Fibroblast of pulmonary artery (primary cell): ENCODE data around the gene GPR107.

ENCODE experiments used
- DNase-seq: peaks from one replicate; pipeline ENCODE4 v3.0.0-alpha.2; 2010; ENCODE audit warnings: low read depth
- H3K4me3 ChIP-seq: replicated peaks from 2 replicates; pipeline ENCODE4 v1.5.1; 2011; ENCODE audit warnings: low read depth, mild to moderate bottlenecking, control low read depth, low read length, moderate library complexity
- CTCF ChIP-seq: IDR thresholded peaks from 2 replicates; pipeline ENCODE4 v1.5.1; 2011; ENCODE audit warnings: mild to moderate bottlenecking, control low read depth, low read length, inconsistent platforms; ENCODE audit errors: missing control alignments

GPR107 gene

GRCh38 chr9:130171226-130172148 is 117.8 kb downstream of the GPR107 start:
- peak overlapping the region; percentile 38 for H3K4me3 ChIP-seq
- TF ChIP-seq CTCF: no peak
- DNase-seq: no peak

- DNase-seq: peak; percentile 63
- no peak for TF ChIP-seq CTCF
- H3K4me3 ChIP-seq: peak within 1 kb of the TSS; percentile 64
These were observed 118.6 kb downstream of the GPR107 start, which contains the start of gene NCS1 for GRCh38 chr9:130172161-130172857. NCS1 (plus strand) TSS chr9:130172404; CDS start chr9:130172664, 260 bp downstream.

- no peak for DNase-seq
- TF ChIP-seq CTCF: no peak
- peak overlapping the region; percentile 64 for H3K4me3 ChIP-seq
These were observed 119.4 kb downstream of the GPR107 start for GRCh38 chr9:130172858-130173665.

- TF ChIP-seq CTCF: no peak
- peak overlapping the region; percentile 64 for H3K4me3 ChIP-seq
- peak; percentile 22 for DNase-seq
These were observed 119.9 kb downstream of the GPR107 start for GRCh38 chr9:130173666-130173983.

GRCh38 chr9:130174025-130174424 is 120.3 kb downstream of the GPR107 start:
- no peak for TF ChIP-seq CTCF
- DNase-seq: no peak
- peak overlapping the region; percentile 64 for H3K4me3 ChIP-seq

GRCh38 chr9:130174920-130175321 is 121.2 kb downstream of the GPR107 start:
- no peak for DNase-seq
- H3K4me3 ChIP-seq: no peak overlapping the region
- TF ChIP-seq CTCF: no peak
